HL-60 (cell line): Measurements from ENCODE around the gene ADM2.

Source experiments
- DNase-seq, 2 experiments: peaks; one replicate each; pipeline ENCODE4 v3.0.0-alpha.2; 2010 to 2020; ENCODE audit warnings: low read depth in 1 of 2, low spot score in 1 of 2
- H3K27ac ChIP-seq: fragments of 250-450 bp; sonication (Bioruptor Pico); replicated peaks from 2 replicates; pipeline ENCODE4 v1.5.1; 2020; ENCODE audit warnings: mild to moderate bottlenecking, moderate library complexity
- H3K27me3 ChIP-seq: fragments of 250-450 bp; sonication (Bioruptor Pico); 2 replicates; pipeline ENCODE4 v1.5.1; 2021; ENCODE audit warnings: mild to moderate bottlenecking, moderate library complexity; ENCODE audit not compliant: insufficient read depth, poor library complexity, severe bottlenecking
- H3K4me3 ChIP-seq: replicated peaks from 2 replicates; pipeline ENCODE4 v1.5.1; 2011; ENCODE audit warnings: mild to moderate bottlenecking, control low read depth, low read length; ENCODE audit not compliant: insufficient read depth
- CTCF ChIP-seq: IDR thresholded peaks from one replicate; pipeline ENCODE4 v1.5.1; 2011; ENCODE audit warnings: low read length, control low read depth, inconsistent platforms; ENCODE audit not compliant: insufficient read depth
- GABPA ChIP-seq: IDR thresholded peaks from 2 replicates; pipeline ENCODE4 v1.6.1; 2012; ENCODE audit warnings: low read depth
- POLR2AphosphoS5 ChIP-seq: IDR thresholded peaks from 2 replicates; pipeline ENCODE4 v1.6.1; 2012; ENCODE audit warnings: low read depth
- REST ChIP-seq: IDR thresholded peaks from 2 replicates; pipeline ENCODE4 v1.6.1; 2012; ENCODE audit warnings: low read depth; ENCODE audit not compliant: insufficient replicate concordance
- SPI1 ChIP-seq: IDR thresholded peaks from 2 replicates; pipeline ENCODE4 v1.6.1; 2012; ENCODE audit warnings: low read depth, mild to moderate bottlenecking, borderline replicate concordance

The ADM2 gene

GRCh38 chr22:50440544-50441249 is 40.6 kb upstream of the ADM2 start:
- DNase-seq, result no peak
- H3K27me3 ChIP-seq, result no peaks in the 10 kb centered on the region
- H3K4me3 ChIP-seq, result no peak overlapping the region
- TF ChIP-seq CTCF, result no peak
- H3K27ac ChIP-seq, result no peak overlapping the region

DNA sequence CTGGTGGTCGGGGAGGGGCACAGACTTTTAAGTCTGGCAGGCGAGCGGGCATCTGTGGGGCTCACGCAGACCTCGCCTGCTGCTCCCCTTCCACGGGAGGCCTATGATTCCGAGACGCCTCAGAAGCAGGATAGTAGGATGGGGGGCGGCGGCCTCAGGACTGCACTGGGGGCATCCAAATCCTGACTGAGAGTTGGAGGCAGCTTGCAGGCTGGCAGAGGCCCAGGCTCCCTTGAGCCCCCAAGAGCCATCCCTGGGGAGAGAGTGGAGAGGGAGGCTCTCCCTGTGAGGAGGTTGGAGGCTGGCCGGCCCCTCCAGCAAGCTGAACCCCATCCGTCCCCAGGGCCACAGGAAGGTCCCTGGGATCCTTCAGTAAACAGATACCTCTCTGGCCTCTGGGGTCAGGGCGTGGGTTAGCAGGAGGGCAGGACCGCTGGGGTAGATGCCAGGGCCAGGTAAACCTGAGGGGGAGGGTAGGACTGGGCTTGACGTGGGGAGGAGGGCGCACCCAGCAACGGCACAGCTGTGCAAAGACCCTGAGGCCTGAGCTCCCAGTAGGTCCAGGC is 39.8 kb upstream of the ADM2 start:
- H3K4me3 ChIP-seq, result no peak overlapping the region
- no peaks in the 10 kb centered on the region for H3K27me3 ChIP-seq
- no peak for DNase-seq
- H3K27ac ChIP-seq, result no peak overlapping the region
- TF ChIP-seq CTCF (no peak), POLR2AphosphoS5 (peak; percentile 27; the same call in 1 of the 2 replicates)

- no peak for TF ChIP-seq SPI1
- TF ChIP-seq CTCF, result no peak
- no peak for TF ChIP-seq GABPA
- no peak for TF ChIP-seq REST
- TF ChIP-seq POLR2AphosphoS5, result no peak
- no peaks in the 10 kb centered on the region for H3K27me3 ChIP-seq
- H3K27ac ChIP-seq, result no peak overlapping the region
- H3K4me3 ChIP-seq, result no peak overlapping the region
- no peak for DNase-seq
Observed at GRCh38 chr22:50443197-50443596, 38.1 kb upstream of the ADM2 start.

GRCh38 chr22:50443801-50444625 is 37.3 kb upstream of the ADM2 start:
- no peak for TF ChIP-seq CTCF
- TF ChIP-seq POLR2AphosphoS5, result peak; percentile 47; the same call in 1 of the 2 replicates
- TF ChIP-seq REST, result no peak
- TF ChIP-seq GABPA, result no peak
- Histone ChIP-seq H3K27ac (no peak overlapping the region), H3K27me3 (no peaks in the 10 kb centered on the region), H3K4me3 (no peak overlapping the region)
- DNase-seq, result no peak
